Testis (tissue), 3 donors: Measurements from ENCODE around the gene FBXW4. TPM values are rescaled to one million over a fixed set of nuclear protein-coding genes. Genes with fewer than 3 reads are reported as not detected.

Experiments
- DNase-seq: peaks from one replicate; pipeline ENCODE4 v3.0.0-alpha.2; 2019
- H3K27ac ChIP-seq, 2 donors: fragments of 200-600 bp; sonication (generic); one replicate each; pipeline ENCODE4 v1.5.1; 2019
- H3K27me3 ChIP-seq: fragments of 200-600 bp; sonication (generic); one replicate; pipeline ENCODE4 v1.5.1; 2019
- H3K36me3 ChIP-seq: fragments of 200-600 bp; sonication (generic); one replicate; pipeline ENCODE4 v1.5.1; 2017; ENCODE audit warnings: low read depth; ENCODE audit errors: missing control alignments
- H3K4me1 ChIP-seq: fragments of 200-600 bp; sonication (generic); one replicate; pipeline ENCODE4 v1.5.1; 2019
- H3K4me3 ChIP-seq, 2 donors: fragments of 200-600 bp; sonication (generic); one replicate each; pipeline ENCODE4 v1.5.1; 2017 to 2019
- H3K9me3 ChIP-seq: fragments of 200-600 bp; sonication (generic); one replicate; pipeline ENCODE4 v1.5.1; 2017
- POLR2A ChIP-seq: fragments of 450-650 bp; IDR thresholded peaks from one replicate; pipeline ENCODE4 v1.6.1; 2017; ENCODE audit warnings: antibody characterized with exemption, mild to moderate bottlenecking, moderate library complexity
- WGBS, 2 donors: methylation state at CpG; one replicate each; pipeline ENCODE4 v1.1.5; 2018; 5-methylcytosine and 5-hydroxymethylcytosine counted together
- intact Hi-C: fragments of 100-400 bp; cut with DNase I; formaldehyde crosslinking; loops from one replicate; pipeline ENCODE4 v1.15.1; 2023; ENCODE audit warnings: low total_unique reads
- polyA plus RNA-seq: library from polyadenylated mRNA; stranded (reverse); fragments of 350-450 nt; fragmentation: Illumina TruSeq; extraction: RNeasy Lipid Tissue Mini Kit (QIAGEN cat#74804); gene quantifications from one replicate; pipeline ENCODE4 v1.2.3, GENCODE V29; 2014; ENCODE audit warnings: low read depth, low replicate concordance; ENCODE audit not compliant: insufficient read depth
- total RNA-seq, 2 donors: library from RNA; depleted of rRNA; stranded (reverse); fragments of >200 nt; gene quantifications; one replicate each; pipeline ENCODE4 v1.2.3, GENCODE V29; 2016
- TF ChIP-seq, protein P1 (sequence below), 3 experiments: fragments of 450-650 bp in 2 of 3; fragments of 200-600 bp in 1 of 3; sonication (generic) in 1 of 3; IDR thresholded peaks; one replicate each; pipeline ENCODE4 v1.5.1; 2016 to 2019; ENCODE audit warnings: antibody characterized with exemption in 3 of 3, mild to moderate bottlenecking in 2 of 3, moderate library complexity in 1 of 3

The FBXW4 gene
- total and polyA plus RNA-seq, 3 donors from 2014 or later: 49.0 to 76.1 (median 62.5) TPM

DNA sequence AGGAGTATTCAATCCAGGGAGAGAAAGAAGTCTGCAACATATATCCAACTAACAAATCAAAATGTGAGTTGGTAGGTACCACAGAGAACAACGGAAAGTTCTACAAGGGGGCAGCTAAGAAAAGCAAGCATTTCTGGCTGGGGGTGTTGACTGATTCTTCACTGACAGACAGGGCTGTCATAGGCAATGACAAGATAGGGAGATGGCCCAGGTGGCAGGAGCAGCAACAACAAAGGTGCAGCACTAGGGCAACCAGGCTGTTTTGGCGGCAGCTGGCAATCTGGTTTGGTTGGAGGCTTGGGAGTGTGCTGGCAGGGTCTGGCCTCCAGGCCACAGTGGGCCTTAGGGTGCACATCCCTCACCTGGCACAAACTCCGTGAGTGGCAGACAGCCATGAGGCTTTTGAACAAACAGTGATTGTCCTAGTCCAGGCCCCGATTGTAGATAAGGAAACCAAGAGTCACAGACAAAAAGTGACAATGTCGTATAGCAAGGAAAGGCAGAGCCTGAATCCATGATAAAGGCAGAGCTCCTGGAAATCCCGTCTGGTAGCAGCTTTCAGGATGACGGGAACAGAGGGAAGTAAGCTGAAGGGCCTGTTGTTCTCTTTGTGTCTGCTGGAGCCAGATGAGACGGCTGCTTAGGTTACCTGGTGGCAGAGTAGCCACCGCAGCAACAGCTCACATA lies 78.4 kb downstream of the FBXW4 start:
- H3K4me3 ChIP-seq: no peak overlapping the region
- TF ChIP-seq POLR2A: no peak
- TF ChIP-seq, protein P1, sequence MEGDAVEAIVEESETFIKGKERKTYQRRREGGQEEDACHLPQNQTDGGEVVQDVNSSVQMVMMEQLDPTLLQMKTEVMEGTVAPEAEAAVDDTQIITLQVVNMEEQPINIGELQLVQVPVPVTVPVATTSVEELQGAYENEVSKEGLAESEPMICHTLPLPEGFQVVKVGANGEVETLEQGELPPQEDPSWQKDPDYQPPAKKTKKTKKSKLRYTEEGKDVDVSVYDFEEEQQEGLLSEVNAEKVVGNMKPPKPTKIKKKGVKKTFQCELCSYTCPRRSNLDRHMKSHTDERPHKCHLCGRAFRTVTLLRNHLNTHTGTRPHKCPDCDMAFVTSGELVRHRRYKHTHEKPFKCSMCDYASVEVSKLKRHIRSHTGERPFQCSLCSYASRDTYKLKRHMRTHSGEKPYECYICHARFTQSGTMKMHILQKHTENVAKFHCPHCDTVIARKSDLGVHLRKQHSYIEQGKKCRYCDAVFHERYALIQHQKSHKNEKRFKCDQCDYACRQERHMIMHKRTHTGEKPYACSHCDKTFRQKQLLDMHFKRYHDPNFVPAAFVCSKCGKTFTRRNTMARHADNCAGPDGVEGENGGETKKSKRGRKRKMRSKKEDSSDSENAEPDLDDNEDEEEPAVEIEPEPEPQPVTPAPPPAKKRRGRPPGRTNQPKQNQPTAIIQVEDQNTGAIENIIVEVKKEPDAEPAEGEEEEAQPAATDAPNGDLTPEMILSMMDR (IDR thresholded peaks at IDR 0.05): no peak
- H3K9me3 ChIP-seq: no peaks in the 10 kb centered on the region
- peaks cover 35% of the 10 kb centered on the region for H3K4me1 ChIP-seq
- no peaks in the 10 kb centered on the region for H3K27me3 ChIP-seq
- 74 to 76% methylated on average over 8 to 9 of the region's 9 CpGs for WGBS, 2 donors
- DNase-seq: peak; percentile 63
- H3K27ac ChIP-seq: no peak overlapping the region
- no peaks in the 10 kb centered on the region for H3K36me3 ChIP-seq
- intact Hi-C loops: no loop called here

DNA sequence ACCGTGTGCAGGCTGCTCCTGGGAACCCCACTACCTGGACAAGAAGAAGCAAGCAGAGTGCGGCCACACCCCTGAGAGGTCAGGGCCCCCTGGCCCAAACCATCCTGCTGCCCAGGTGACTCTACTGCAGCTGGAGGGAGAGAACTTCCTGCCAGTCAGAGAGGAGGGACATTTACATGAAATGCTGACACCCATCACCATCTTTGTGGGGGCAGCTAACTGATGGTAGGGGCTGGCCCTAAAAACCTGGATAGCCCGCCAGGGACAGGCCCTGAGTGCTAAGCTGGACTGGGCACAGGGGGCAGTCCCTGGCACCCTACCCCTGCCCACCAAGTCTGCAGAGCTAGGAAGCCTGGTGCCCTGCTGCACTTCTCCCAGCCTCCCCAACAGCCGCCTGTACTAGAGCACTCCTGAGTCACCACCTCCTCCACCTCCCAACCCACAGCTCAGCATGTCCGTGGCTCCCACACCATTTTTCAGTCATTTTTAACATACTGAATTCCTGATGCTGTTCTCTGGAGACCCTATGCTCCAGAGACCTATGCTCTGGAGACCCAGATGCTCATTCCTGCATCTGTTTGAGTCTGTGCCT lies 79.3 kb downstream of the FBXW4 start:
- Histone ChIP-seq H3K36me3 (no peaks in the 10 kb centered on the region), H3K4me1 (peaks cover 35% of the 10 kb centered on the region), H3K9me3 (no peaks in the 10 kb centered on the region), H3K27ac (no peak overlapping the region), H3K27me3 (no peaks in the 10 kb centered on the region), H3K4me3 (no peak overlapping the region)
- no peak for TF ChIP-seq POLR2A
- TF ChIP-seq, protein P1 (IDR thresholded peaks at IDR 0.05): no peak
- 85 to 91% methylated on average over 5 of the region's 5 CpGs for WGBS, 2 donors
- DNase-seq: no peak
- intact Hi-C loops: no loop called here

DNA sequence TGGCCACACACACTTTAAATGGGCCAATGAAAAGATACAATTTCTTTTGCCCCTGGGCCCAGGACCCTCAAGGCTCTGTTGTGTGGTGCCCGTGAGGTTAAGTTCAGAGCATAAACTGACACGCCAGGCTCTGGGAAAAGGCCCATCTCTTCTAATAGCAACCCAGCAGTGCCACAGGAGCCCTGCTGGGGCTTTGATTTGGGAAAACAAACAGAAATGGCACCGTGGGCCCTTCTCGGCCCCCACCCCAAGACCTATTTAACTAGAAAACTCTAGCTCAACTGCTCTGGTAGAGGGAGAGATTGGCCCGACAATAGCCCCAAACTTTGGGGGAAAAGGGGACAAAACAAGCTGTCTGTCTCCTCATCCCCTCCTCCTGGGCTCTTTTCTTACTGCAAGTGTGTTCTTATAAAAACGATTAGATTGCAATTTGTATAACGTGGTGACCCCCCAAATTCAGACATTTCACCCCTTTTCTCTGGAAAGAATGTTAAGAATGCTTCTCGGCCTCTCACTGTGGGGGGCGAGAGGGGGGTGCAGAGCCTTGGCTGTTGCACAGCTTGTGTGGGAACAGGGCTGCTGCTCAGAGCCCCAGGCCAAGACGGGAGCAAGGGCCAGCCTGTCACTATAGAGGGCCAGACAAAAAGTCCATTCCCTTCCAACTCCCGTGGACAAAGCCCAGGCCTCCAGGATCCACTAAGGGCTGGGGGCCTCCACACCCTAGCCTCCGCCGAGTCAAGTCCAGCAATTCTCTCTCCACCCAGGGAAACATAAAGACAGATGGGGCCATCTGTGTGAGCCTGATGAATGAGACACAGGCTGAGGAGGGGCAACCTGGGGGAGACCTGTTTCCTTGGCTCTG lies 80.1 kb downstream of the FBXW4 start:
- TF ChIP-seq, protein P1 (IDR thresholded peaks at IDR 0.05): no peak
- no peak for TF ChIP-seq POLR2A
- intact Hi-C loops: no loop called here
- H3K27me3 ChIP-seq: no peaks in the 10 kb centered on the region
- H3K36me3 ChIP-seq: no peaks in the 10 kb centered on the region
- H3K9me3 ChIP-seq: no peaks in the 10 kb centered on the region
- no peak for DNase-seq
- no peak overlapping the region for H3K4me3 ChIP-seq
- 62 to 71% methylated on average over 11 to 13 of the region's 13 CpGs for WGBS, 2 donors
- H3K27ac ChIP-seq: no peak overlapping the region
- H3K4me1 ChIP-seq: peaks cover 35% of the 10 kb centered on the region

DNA sequence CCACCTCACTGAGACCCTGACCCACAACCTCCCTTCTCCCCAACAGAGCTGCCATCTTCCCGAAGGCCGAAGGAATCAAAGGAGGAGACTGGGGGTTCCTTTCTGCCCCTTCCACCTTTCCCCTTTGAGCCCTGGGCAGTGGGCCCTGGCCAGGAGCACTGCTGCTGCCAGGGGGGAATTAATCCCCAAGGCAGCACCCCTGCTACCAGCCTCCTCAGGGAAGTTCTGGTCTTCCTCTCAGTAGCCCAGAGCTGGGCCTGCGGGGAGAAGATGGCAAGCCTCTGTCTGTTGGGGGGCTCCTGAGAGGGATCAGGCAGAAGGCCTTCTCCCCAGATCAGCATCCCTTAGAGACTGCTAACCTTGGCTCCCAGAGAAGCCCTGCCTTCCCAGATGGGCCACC lies 81.3 kb downstream of the FBXW4 start:
- Histone ChIP-seq H3K27me3 (no peaks in the 10 kb centered on the region), H3K27ac (no peak overlapping the region), H3K9me3 (no peaks in the 10 kb centered on the region), H3K4me1 (peaks cover 35% of the 10 kb centered on the region), H3K4me3 (no peak overlapping the region), H3K36me3 (no peaks in the 10 kb centered on the region)
- DNase-seq: no peak
- WGBS, 2 donors: 100% methylated on average over 3 of the region's 3 CpGs
- intact Hi-C loops: no loop called here
- TF ChIP-seq, protein P1 (IDR thresholded peaks at IDR 0.05): no peak
- TF ChIP-seq POLR2A: no peak
